Measurements from ENCODE around the gene DYDC1. TPM values are rescaled to one million over a fixed set of nuclear protein-coding genes. Genes with fewer than 3 reads are reported as not detected.

DYDC1 gene
- total and polyA plus RNA-seq, 11 donors = not detected

DNA sequence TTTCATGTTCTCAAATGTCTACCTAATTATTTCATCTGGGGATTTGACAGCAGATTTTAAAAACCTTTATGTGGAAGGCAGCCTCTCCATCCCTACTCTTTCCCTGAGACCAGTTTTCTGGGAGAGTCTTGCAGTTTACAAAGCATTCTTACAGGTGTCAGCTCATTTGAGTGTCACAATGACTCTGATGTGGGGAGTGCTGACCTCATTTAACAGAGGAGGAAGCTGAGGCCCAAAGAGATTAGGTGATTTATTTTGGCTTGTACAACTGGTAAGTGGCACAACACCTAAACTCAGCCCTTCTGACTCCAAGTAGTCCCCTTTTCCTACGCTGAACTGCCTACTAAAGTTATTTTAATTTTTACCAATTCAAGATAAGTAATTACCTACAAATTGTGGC lies 33.8 kb downstream of the DYDC1 start:
- Histone ChIP-seq H3K9me3 (peaks cover 0 to 1% (median 0%) of the 10 kb centered on the region in 12 donors), H3K4me1 (no peaks in the 10 kb centered on the region), H3K4me3 (no peak overlapping the region), H3K27me3 (peaks cover 0 to 12% (median 0%) of the 10 kb centered on the region in 9 donors), H3K36me3 (no peaks in the 10 kb centered on the region), H3K27ac (no peak overlapping the region)
- intact Hi-C loops (cut with DNase I) = no loop called here
- WGBS, 4 donors = 62 to 83% (median 71%) methylated on average over 1 of the region's 1 CpG
- no peak for DNase-seq
- TF ChIP-seq, protein P1, sequence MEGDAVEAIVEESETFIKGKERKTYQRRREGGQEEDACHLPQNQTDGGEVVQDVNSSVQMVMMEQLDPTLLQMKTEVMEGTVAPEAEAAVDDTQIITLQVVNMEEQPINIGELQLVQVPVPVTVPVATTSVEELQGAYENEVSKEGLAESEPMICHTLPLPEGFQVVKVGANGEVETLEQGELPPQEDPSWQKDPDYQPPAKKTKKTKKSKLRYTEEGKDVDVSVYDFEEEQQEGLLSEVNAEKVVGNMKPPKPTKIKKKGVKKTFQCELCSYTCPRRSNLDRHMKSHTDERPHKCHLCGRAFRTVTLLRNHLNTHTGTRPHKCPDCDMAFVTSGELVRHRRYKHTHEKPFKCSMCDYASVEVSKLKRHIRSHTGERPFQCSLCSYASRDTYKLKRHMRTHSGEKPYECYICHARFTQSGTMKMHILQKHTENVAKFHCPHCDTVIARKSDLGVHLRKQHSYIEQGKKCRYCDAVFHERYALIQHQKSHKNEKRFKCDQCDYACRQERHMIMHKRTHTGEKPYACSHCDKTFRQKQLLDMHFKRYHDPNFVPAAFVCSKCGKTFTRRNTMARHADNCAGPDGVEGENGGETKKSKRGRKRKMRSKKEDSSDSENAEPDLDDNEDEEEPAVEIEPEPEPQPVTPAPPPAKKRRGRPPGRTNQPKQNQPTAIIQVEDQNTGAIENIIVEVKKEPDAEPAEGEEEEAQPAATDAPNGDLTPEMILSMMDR (IDR thresholded peaks at IDR 0.05) = no peak
- no peak for TF ChIP-seq POLR2A (IDR thresholded peaks at IDR 0.05)
- ATAC-seq = no peak

DNA sequence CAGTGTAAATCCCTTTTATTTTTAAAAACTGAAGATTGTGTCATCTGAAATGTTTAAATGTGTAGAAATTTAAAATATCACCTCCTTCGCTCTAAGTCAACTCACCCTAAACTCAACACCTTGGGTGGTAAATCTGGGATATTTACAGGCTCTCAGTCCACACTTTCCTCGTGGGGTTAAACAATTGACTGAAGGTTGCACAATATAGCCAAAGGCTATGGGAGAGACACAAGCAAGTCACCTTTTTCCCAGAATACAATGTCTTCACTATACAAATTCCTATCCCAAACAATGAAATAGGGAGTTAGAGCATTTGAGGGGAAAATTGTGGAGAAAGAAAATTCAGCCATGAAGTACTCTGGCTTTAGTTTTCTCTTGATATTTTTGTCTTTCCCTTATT lies 34.4 kb downstream of the DYDC1 start:
- peaks cover 0 to 7% (median 0%) of the 10 kb centered on the region in 12 donors for H3K9me3 ChIP-seq
- WGBS, 4 donors = 81 to 88% (median 85%) methylated on average over 2 of the region's 2 CpGs
- no peaks in the 10 kb centered on the region for H3K4me1 ChIP-seq
- TF ChIP-seq, protein P1 (IDR thresholded peaks at IDR 0.05) = no peak
- TF ChIP-seq POLR2A (IDR thresholded peaks at IDR 0.05) = no peak
- H3K27ac ChIP-seq = no peak overlapping the region
- peaks cover 0 to 11% (median 0%) of the 10 kb centered on the region in 9 donors for H3K27me3 ChIP-seq
- DNase-seq (no peak), ATAC-seq (no peak)
- no peak overlapping the region for H3K4me3 ChIP-seq
- no peaks in the 10 kb centered on the region for H3K36me3 ChIP-seq
- intact Hi-C loops (cut with DNase I) = no loop called here

DNA sequence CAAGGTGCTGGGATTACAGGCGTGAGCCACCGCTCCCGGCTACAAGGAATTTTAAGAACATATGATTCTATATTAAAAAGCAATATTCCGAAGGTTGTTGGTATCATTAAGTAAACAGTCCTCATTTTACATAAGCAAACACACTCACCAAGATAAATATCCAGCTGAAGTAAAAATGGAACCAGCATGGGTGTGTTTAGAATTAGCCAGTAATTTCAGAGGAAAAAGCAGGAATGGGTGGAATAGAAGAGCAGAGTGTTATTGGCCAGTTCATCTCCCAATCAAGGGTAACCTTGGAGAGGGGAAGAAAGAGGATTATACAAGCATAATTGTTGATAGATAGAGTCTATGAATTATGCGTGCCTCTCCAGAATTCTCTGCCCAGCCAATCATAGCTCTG lies 35.4 kb downstream of the DYDC1 start:
- no peaks in the 10 kb centered on the region for H3K36me3 ChIP-seq
- intact Hi-C loops (cut with DNase I) = no loop called here
- no peak overlapping the region for H3K4me3 ChIP-seq
- 87 to 93% (median 91%) methylated on average over 5 of the region's 5 CpGs for WGBS, 4 donors
- no peak overlapping the region for H3K27ac ChIP-seq
- peaks cover 0 to 7% (median 0%) of the 10 kb centered on the region in 12 donors for H3K9me3 ChIP-seq
- no peak for TF ChIP-seq POLR2A (IDR thresholded peaks at IDR 0.05)
- TF ChIP-seq, protein P1 (IDR thresholded peaks at IDR 0.05) = no peak
- no peaks in the 10 kb centered on the region for H3K4me1 ChIP-seq
- no peak for DNase-seq
- peaks cover 0 to 6% (median 0%) of the 10 kb centered on the region in 9 donors for H3K27me3 ChIP-seq
- no peak for ATAC-seq

- no peak overlapping the region for H3K27ac ChIP-seq
- intact Hi-C loops (cut with DNase I) = no loop called here
- no peaks in the 10 kb centered on the region for H3K4me1 ChIP-seq
- DNase-seq = no peak
- H3K9me3 ChIP-seq = peaks cover 0 to 7% (median 0%) of the 10 kb centered on the region in 12 donors
- no peak for ATAC-seq
- no peak overlapping the region for H3K4me3 ChIP-seq
- no peak for TF ChIP-seq POLR2A (IDR thresholded peaks at IDR 0.05)
- TF ChIP-seq, protein P1 (IDR thresholded peaks at IDR 0.05) = no peak
- no peaks in the 10 kb centered on the region for H3K36me3 ChIP-seq
- H3K27me3 ChIP-seq = peaks cover 0 to 6% (median 0%) of the 10 kb centered on the region in 9 donors
Observed at GRCh38 chr10:80320377-80320776, 36.2 kb downstream of the DYDC1 start.

Measured in heart left ventricle (tissue), 16 donors.